ENCODE data around the gene RBM5. TPM values are rescaled to one million over a fixed set of nuclear protein-coding genes. Genes with fewer than 3 reads are reported as not detected.

The RBM5 gene
- 115 and 502 TPM in 2 replicates for total RNA-seq

DNA sequence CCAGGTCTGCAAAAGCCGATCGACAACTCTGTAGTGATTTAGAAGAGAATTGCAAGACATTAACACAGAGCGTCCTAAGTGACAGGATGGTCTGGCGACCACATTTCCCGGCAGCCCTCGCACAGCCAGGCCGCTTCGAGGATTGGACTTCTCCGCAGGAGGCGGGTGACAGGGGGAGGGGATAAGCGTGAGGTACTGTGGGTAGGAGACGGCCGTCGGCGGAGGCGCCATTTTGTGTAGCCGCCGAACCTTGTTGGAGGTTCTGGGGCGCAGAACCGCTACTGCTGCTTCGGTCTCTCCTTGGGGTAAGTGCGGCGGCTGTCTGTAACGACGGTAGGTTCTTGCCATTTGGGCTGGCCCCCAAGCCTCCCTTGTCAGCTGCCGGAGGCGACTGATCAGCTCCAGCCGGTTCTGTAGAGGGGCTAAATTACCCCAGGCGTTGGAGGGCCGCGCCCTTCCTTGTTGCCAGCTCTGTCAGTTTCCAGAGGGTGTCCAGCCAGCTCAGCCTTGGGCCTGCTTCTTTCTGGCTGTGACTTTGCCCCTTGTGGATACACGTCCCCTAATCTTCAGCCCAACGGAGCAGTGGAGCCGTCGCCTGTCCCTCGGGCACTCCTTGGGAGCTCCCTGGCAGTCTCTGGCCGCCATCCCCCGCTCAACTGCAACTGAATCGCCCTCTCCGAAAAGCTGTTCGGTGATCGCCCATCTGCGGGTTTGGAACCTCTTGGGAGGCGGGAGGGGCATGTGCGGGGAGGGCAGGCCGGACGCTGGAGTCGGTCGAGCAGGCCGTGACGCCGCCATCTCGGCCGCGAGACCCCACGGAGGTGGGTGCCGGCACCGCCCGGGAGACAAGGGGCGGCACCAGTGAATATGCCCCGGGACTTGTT lies at the start of gene RBM5:
RBM5 (plus strand) TSS at position 195 of the 884 bp plus-strand sequence. CDS start 1,516 bp downstream, outside the sequence.

GRCh38 chr3:50154840-50155490 lies 66.2 kb downstream of the RBM5 start, which contains the start of gene SEMA3F:
TSS of gene SEMA3F (plus strand) at chr3:50155324. CDS start at chr3:50159623, 4,299 bp downstream.

Other genes with a start within 250 kb of the RBM5 start
- gene TRAIP, start 232.4 kb upstream of the RBM5 start, total RNA-seq, result 5.2 and 6.0 TPM in 2 replicates
- gene CAMKV, start 219.0 kb upstream of the RBM5 start, total RNA-seq, result not detected in 2 replicates
- 0.81 and 1.0 TPM in 2 replicates for gene MST1R, start 185.0 kb upstream of the RBM5 start, total RNA-seq
- 9.4 and 16.9 TPM in 2 replicates for gene MON1A, start 159.1 kb upstream of the RBM5 start, total RNA-seq
- 25.9 and 60.7 TPM in 2 replicates for gene RBM6, start 148.8 kb upstream of the RBM5 start, total RNA-seq
- gene SEMA3F, start 66.4 kb downstream of the RBM5 start, total RNA-seq, result 36.8 and 47.1 TPM in 2 replicates
- not detected in 2 replicates for gene GNAT1, start 102.7 kb downstream of the RBM5 start, total RNA-seq
- gene SLC38A3, start 116.4 kb downstream of the RBM5 start, total RNA-seq, result 0.13 TPM in 1 of 2 replicates, not detected in the other
- gene GNAI2, start 147.3 kb downstream of the RBM5 start, total RNA-seq, result 583 and 1,028 TPM in 2 replicates
- gene SEMA3B, start 180.2 kb downstream of the RBM5 start, total RNA-seq, result 0.49 and 1.1 TPM in 2 replicates
- not detected in 2 replicates for gene LSMEM2, start 190.2 kb downstream of the RBM5 start, total RNA-seq
- gene IFRD2, start 203.5 kb downstream of the RBM5 start, total RNA-seq, result 79.2 and 85.9 TPM in 2 replicates
- 9.1 and 15.5 TPM in 2 replicates for gene HYAL3, start 210.5 kb downstream of the RBM5 start, total RNA-seq
- gene NAA80, start 210.5 kb downstream of the RBM5 start, total RNA-seq, result 1.9 and 2.8 TPM in 2 replicates
- 7.2 and 7.6 TPM in 2 replicates for gene HYAL1, start 214.7 kb downstream of the RBM5 start, total RNA-seq
- 320 and 845 TPM in 2 replicates for gene HYAL2, start 233.8 kb downstream of the RBM5 start, total RNA-seq
- 16.2 and 18.2 TPM in 2 replicates for gene TUSC2, start 239.3 kb downstream of the RBM5 start, total RNA-seq